ENCODE data around the gene CRISPLD2. TPM values are rescaled to one million over a fixed set of nuclear protein-coding genes. Genes with fewer than 3 reads are reported as not detected.

CRISPLD2 gene, protein sequence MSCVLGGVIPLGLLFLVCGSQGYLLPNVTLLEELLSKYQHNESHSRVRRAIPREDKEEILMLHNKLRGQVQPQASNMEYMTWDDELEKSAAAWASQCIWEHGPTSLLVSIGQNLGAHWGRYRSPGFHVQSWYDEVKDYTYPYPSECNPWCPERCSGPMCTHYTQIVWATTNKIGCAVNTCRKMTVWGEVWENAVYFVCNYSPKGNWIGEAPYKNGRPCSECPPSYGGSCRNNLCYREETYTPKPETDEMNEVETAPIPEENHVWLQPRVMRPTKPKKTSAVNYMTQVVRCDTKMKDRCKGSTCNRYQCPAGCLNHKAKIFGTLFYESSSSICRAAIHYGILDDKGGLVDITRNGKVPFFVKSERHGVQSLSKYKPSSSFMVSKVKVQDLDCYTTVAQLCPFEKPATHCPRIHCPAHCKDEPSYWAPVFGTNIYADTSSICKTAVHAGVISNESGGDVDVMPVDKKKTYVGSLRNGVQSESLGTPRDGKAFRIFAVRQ
- total RNA-seq (10 to 100 TPM in 7 of 10 donors, 1 to 10 TPM in 3; 7.9 to 48.1 (median 15.2) TPM), polyA plus RNA-seq (10 to 100 TPM; 13.2 to 25.0 TPM)
- long read RNA-seq, donor 1, full-length matches to known transcripts: 3 of 24 reads
- long read RNA-seq, donor 1, partial matches to known transcripts: 17 of 24 reads
- long read RNA-seq, donor 1, other reads (novel, unspliced or antisense): 4 of 24 reads
- long read RNA-seq, donor 2, full-length matches to known transcripts: 3 of 24 reads
- long read RNA-seq, donor 2, partial matches to known transcripts: 8 of 24 reads
- long read RNA-seq, donor 2, other reads (novel, unspliced or antisense): 13 of 24 reads
- long read RNA-seq, donor 3, full-length matches to known transcripts: 1 of 43 reads
- long read RNA-seq, donor 3, partial matches to known transcripts: 37 of 43 reads
- long read RNA-seq, donor 3, other reads (novel, unspliced or antisense): 5 of 43 reads

DNA sequence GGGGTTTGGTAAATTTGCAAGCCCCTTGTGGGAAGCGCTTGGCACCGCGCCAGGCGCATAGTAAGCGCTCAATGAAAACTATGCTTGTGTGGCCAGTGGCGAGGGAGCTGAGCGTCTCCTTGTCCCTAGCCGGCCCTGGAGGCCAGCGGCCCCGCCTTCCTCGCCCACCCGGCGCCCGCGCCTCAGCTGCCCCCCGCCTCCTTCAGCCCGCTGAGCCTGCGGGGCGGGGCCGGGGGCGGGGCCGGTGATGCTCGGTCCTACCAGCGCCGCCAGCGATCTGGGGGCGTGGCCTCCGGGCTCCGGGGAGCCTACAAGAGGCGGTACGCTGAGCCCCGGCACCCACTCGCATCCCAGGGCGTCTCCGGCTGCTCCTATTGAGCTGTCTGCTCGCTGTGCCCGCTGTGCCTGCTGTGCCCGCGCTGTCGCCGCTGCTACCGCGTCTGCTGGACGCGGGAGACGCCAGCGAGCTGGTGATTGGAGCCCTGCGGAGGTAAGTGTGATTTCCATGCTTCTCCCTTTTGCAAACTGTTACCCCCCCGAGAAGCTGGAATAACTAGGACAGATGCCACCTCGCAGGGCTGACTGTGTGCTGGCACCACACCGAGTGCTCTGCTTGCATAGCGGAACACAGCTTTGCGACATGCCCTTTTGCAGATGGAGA, at the start of gene CRISPLD2:
Gene CRISPLD2, plus strand, starts transcription at position 342 of the 661 bp plus-strand sequence. CDS start 18,511 bp downstream, outside the sequence.
- DNase-seq (peak; percentile 91 to 96), ATAC-seq (peak; percentile 91 to 97 (median 92))
- TF ChIP-seq, protein P1, sequence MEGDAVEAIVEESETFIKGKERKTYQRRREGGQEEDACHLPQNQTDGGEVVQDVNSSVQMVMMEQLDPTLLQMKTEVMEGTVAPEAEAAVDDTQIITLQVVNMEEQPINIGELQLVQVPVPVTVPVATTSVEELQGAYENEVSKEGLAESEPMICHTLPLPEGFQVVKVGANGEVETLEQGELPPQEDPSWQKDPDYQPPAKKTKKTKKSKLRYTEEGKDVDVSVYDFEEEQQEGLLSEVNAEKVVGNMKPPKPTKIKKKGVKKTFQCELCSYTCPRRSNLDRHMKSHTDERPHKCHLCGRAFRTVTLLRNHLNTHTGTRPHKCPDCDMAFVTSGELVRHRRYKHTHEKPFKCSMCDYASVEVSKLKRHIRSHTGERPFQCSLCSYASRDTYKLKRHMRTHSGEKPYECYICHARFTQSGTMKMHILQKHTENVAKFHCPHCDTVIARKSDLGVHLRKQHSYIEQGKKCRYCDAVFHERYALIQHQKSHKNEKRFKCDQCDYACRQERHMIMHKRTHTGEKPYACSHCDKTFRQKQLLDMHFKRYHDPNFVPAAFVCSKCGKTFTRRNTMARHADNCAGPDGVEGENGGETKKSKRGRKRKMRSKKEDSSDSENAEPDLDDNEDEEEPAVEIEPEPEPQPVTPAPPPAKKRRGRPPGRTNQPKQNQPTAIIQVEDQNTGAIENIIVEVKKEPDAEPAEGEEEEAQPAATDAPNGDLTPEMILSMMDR (IDR thresholded peaks at IDR 0.05): no peak
- Histone ChIP-seq H3K4me3 (peak within 1 kb of the TSS; percentile 47 to 71 (median 65)), H3K27ac (peak within 1 kb of the TSS in 9 of 10 donors; percentile 7 to 89 (median 75)), H3K4me1 (peaks cover 0 to 53% (median 17%) of the 10 kb centered on the region in 9 donors), H3K27me3 (peaks cover 0 to 21% (median 9%) of the 10 kb centered on the region in 7 donors), H3K9me3 (no peaks in the 10 kb centered on the region), H3K36me3 (no peaks in the 10 kb centered on the region)
- intact Hi-C loops (cut with DNase I): no loop called here
- WGBS, 2 donors: 2 to 3% methylated on average over 53 of the region's 53 CpGs

DNA sequence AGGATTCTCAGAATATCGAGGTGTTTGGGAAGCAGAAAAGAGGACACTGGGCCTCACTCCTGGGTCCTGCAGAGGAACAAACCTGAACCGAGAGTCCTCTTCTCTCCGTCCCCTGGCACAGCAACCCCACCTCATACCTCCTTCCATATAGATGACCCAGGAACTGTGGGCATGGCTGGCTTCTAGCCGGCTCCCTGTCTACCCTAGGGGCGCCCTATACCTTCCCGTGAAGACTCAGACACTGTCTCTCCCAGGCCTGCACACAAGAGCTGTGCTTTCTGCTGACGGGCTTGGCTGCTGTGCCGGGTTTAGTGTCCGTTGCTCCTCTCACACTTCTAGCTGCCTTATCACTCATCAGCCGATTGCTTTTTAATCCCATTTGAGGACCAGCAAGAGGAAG, 46.5 kb upstream of the CRISPLD2 start:
- Histone ChIP-seq H3K27me3 (no peaks in the 10 kb centered on the region), H3K27ac (no peak overlapping the region), H3K4me1 (peaks cover 0 to 12% (median 0%) of the 10 kb centered on the region in 9 donors), H3K36me3 (peaks cover 0 to 97% (median 44%) of the 10 kb centered on the region in 9 donors), H3K9me3 (no peaks in the 10 kb centered on the region), H3K4me3 (no peak overlapping the region)
- TF ChIP-seq, protein P1 (IDR thresholded peaks at IDR 0.05): no peak
- DNase-seq (no peak), ATAC-seq (no peak)
- WGBS, 2 donors: 81 to 90% methylated on average over 10 of the region's 10 CpGs
- intact Hi-C loops (cut with DNase I): no loop called here

DNA sequence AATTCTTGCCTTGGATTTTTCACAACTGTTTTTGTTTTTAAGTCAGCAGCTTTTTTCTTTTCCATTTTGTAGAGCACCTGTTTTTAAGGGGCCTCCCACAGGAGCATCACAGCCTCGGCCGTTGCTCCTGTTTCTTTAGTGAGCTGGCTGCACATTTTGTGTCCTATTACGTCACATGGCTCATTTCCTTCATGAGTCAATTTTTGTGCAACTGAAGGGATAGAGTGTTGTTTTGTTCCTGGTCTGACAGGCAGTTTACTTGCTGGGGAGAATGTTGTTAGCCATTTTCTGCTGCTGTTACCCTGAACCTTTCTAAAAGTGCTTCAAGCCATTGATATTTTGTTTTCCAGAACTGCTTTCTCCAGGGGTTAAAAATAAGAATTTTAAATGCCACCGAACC, 45.0 kb upstream of the CRISPLD2 start:
- Histone ChIP-seq H3K27ac (peak overlapping the region in 2 of 10 donors; percentile 23 to 82), H3K36me3 (peaks cover 0 to 97% (median 40%) of the 10 kb centered on the region in 9 donors), H3K4me3 (peak overlapping the region in 1 of 10 donors; percentile 19), H3K9me3 (no peaks in the 10 kb centered on the region), H3K27me3 (no peaks in the 10 kb centered on the region), H3K4me1 (peaks cover 0 to 12% (median 0%) of the 10 kb centered on the region in 9 donors)
- 72 to 81% methylated on average over 4 of the region's 4 CpGs for WGBS, 2 donors
- DNase-seq (no peak), ATAC-seq (peak in 2 of 8 donors; percentile 60 to 67)
- TF ChIP-seq, protein P1 (IDR thresholded peaks at IDR 0.05): no peak
- intact Hi-C loops (cut with DNase I): no loop called here

Data from heart right ventricle (tissue), 16 donors.